GM23338 (cell line): ENCODE results near the gene C16orf87.

ENCODE experiments used
- CREB1 ChIP-seq: fragments of 250-450 bp; sonication (Bioruptor Pico); IDR thresholded peaks from 2 replicates; pipeline ENCODE4 v1.5.0; 2020; ENCODE audit warnings: low read depth, mild to moderate bottlenecking, moderate library complexity
- CTCF ChIP-seq, 2 experiments: fragments of 200-600 bp in 1 of 2; sonication (generic) in 1 of 2; conservative IDR thresholded peaks; 2 replicates each; pipeline versions ENCODE4 v1.5.1 to v1.6.1; 2016 to 2017; ENCODE audit warnings: antibody characterized with exemption in 2 of 2, low read depth in 2 of 2, mild to moderate bottlenecking in 2 of 2, moderate library complexity in 1 of 2
- EZH2 ChIP-seq: fragments of 200-600 bp; sonication (generic); IDR thresholded peaks from one replicate; pipeline ENCODE4 v1.8.0; 2017; ENCODE audit warnings: antibody characterized with exemption, mild to moderate bottlenecking, low read depth; ENCODE audit not compliant: unreplicated experiment
- EZH2phosphoT487 ChIP-seq: fragments of 200-600 bp; sonication (generic); IDR thresholded peaks from one replicate; pipeline ENCODE4 v1.8.1; 2018; ENCODE audit warnings: antibody characterized with exemption; ENCODE audit not compliant: unreplicated experiment
- JUNB ChIP-seq: IDR thresholded peaks from one replicate; pipeline ENCODE4 v1.6.1; 2016; ENCODE audit warnings: antibody characterized with exemption; ENCODE audit not compliant: unreplicated experiment
- NANOG ChIP-seq: IDR thresholded peaks from 2 replicates; pipeline ENCODE4 v1.6.1; 2016; ENCODE audit warnings: antibody characterized with exemption, borderline replicate concordance
- POLR2AphosphoS5 ChIP-seq: IDR thresholded peaks from 2 replicates; pipeline ENCODE4 v1.6.1; 2016; ENCODE audit warnings: antibody characterized with exemption, low read depth
- REST ChIP-seq: IDR thresholded peaks from one replicate; pipeline ENCODE4 v1.6.1; 2018; ENCODE audit warnings: antibody characterized with exemption; ENCODE audit not compliant: unreplicated experiment
- ZNF114 ChIP-seq: fragments of 250-450 bp; sonication (Bioruptor Pico); IDR thresholded peaks from 2 replicates; pipeline ENCODE4 v1.5.0; 2020; ENCODE audit warnings: mild to moderate bottlenecking, moderate library complexity
- ZNF462 ChIP-seq: fragments of 250-450 bp; sonication (Bioruptor Pico); IDR thresholded peaks from 2 replicates; pipeline ENCODE4 v1.5.0; 2020; ENCODE audit warnings: mild to moderate bottlenecking, moderate library complexity

- TF ChIP-seq EZH2 (no peak), REST (no peak), CTCF (conservative IDR thresholded peaks at IDR 0.05; ENCODE audit: low read depth in 2 of 2) (peak in 1 of 2 experiments; percentile 65; a peak in 3 of 4 replicates), EZH2phosphoT487 (no peak), CREB1 (CRISPR knock-in tag) (no peak), NANOG (no peak), POLR2AphosphoS5 (no peak), JUNB (no peak), ZNF114 (CRISPR knock-in tag) (no peak), ZNF462 (CRISPR knock-in tag) (no peak)
Observed at GRCh38 chr16:46801428-46802049, 29.4 kb downstream of the C16orf87 start.
